Subcutaneous abdominal adipose tissue (tissue), 5 donors: ENCODE data around the gene SLC26A1.

Experiments used
- H3K27ac ChIP-seq: one replicate; pipeline ENCODE4 v1.7.0; 2013; ENCODE audit warnings: low read depth, mild to moderate bottlenecking, inconsistent platforms, low read length, moderate library complexity
- H3K27me3 ChIP-seq, 5 donors: one replicate each; pipeline ENCODE4 v1.7.0; 2013; ENCODE audit warnings: low read length in 5 of 5, inconsistent platforms in 1 of 5; ENCODE audit not compliant: control insufficient read depth in 5 of 5, insufficient read depth in 4 of 5
- H3K36me3 ChIP-seq, 5 donors: one replicate each; pipeline ENCODE4 v1.7.0; 2013; ENCODE audit warnings: low read length in 5 of 5; ENCODE audit not compliant: control insufficient read depth in 5 of 5, insufficient read depth in 5 of 5
- H3K4me1 ChIP-seq, 5 donors: one replicate each; pipeline ENCODE4 v1.7.0; 2013; ENCODE audit warnings: low read length in 5 of 5, mild to moderate bottlenecking in 3 of 5, moderate library complexity in 1 of 5; ENCODE audit not compliant: control insufficient read depth in 5 of 5, insufficient read depth in 5 of 5
- H3K4me3 ChIP-seq, 5 donors: one replicate each; pipeline ENCODE4 v1.7.0; 2013; ENCODE audit warnings: low read length in 5 of 5, low read depth in 1 of 5
- H3K9ac ChIP-seq, 5 donors: one replicate each; pipeline ENCODE4 v1.7.0; 2013; ENCODE audit warnings: low read length in 5 of 5, mild to moderate bottlenecking in 4 of 5, moderate library complexity in 3 of 5
- H3K9me3 ChIP-seq, 5 donors: one replicate each; pipeline ENCODE4 v1.7.0; 2013; ENCODE audit warnings: low read length in 5 of 5; ENCODE audit not compliant: control insufficient read depth in 5 of 5
- donor health status: healthy.
- donor health status: healthy.
- donor health status: healthy.
- donor health status: healthy.
- donor health status: healthy.

Gene SLC26A1

GRCh38 chr4:990746-991367 is 2.3 kb downstream of the SLC26A1 start:
- H3K27ac ChIP-seq, result no peak overlapping the region
- H3K4me3 ChIP-seq, result no peak overlapping the region
- H3K9ac ChIP-seq, result no peak overlapping the region
- peaks cover 0 to 27% (median 20%) of the 10 kb centered on the region in 5 donors for H3K36me3 ChIP-seq
- peaks cover 4 to 34% (median 31%) of the 10 kb centered on the region in 5 donors for H3K4me1 ChIP-seq
- peaks cover 0 to 1% (median 0%) of the 10 kb centered on the region in 5 donors for H3K27me3 ChIP-seq
- no peaks in the 10 kb centered on the region for H3K9me3 ChIP-seq

- no peak overlapping the region for H3K27ac ChIP-seq
- H3K4me1 ChIP-seq, result peaks cover 4 to 44% (median 37%) of the 10 kb centered on the region in 5 donors
- H3K4me3 ChIP-seq, result no peak overlapping the region
Measured at GRCh38 chr4:989722-990471, 3.3 kb downstream of the SLC26A1 start.

GRCh38 chr4:988726-989721 is 4.2 kb downstream of the SLC26A1 start:
- H3K27me3 ChIP-seq, result no peaks in the 10 kb centered on the region
- peaks cover 0 to 27% (median 20%) of the 10 kb centered on the region in 5 donors for H3K36me3 ChIP-seq
- H3K9ac ChIP-seq, result no peak overlapping the region
- no peaks in the 10 kb centered on the region for H3K9me3 ChIP-seq
- no peak overlapping the region for H3K4me3 ChIP-seq
- no peak overlapping the region for H3K27ac ChIP-seq
- peaks cover 4 to 48% (median 43%) of the 10 kb centered on the region in 5 donors for H3K4me1 ChIP-seq

More at GRCh38 chr4:989722-990471, 3.3 kb downstream of the SLC26A1 start:
- H3K27me3 ChIP-seq, result no peaks in the 10 kb centered on the region
- no peaks in the 10 kb centered on the region for H3K9me3 ChIP-seq
- peaks cover 0 to 27% (median 20%) of the 10 kb centered on the region in 5 donors for H3K36me3 ChIP-seq
- H3K9ac ChIP-seq, result no peak overlapping the region

GRCh38 chr4:987624-988513 is 5.3 kb downstream of the SLC26A1 start:
- H3K27ac ChIP-seq, result no peak overlapping the region
- H3K27me3 ChIP-seq, result no peaks in the 10 kb centered on the region
- peak overlapping the region in 4 of 5 donors; percentile 59 to 74 (median 62) for H3K9ac ChIP-seq
- H3K9me3 ChIP-seq, result no peaks in the 10 kb centered on the region
- peaks cover 4 to 48% (median 41%) of the 10 kb centered on the region in 5 donors for H3K4me1 ChIP-seq
- H3K36me3 ChIP-seq, result peaks cover 0 to 27% (median 20%) of the 10 kb centered on the region in 5 donors
- peak overlapping the region in 4 of 5 donors; percentile 79 to 94 (median 80) for H3K4me3 ChIP-seq

GRCh38 chr4:986879-987623 is 6.2 kb downstream of the SLC26A1 start, which contains the start of gene IDUA:
Gene IDUA (plus strand): TSS chr4:987044. CDS start chr4:987085, 41 bp downstream.
- peaks cover 4 to 41% (median 35%) of the 10 kb centered on the region in 5 donors for H3K4me1 ChIP-seq
- peaks cover 0 to 29% (median 20%) of the 10 kb centered on the region in 5 donors for H3K36me3 ChIP-seq
- H3K9ac ChIP-seq, result peak within 1 kb of the TSS; percentile 59 to 81 (median 76)
- peak within 1 kb of the TSS; percentile 41 for H3K27ac ChIP-seq
- H3K4me3 ChIP-seq, result peak within 1 kb of the TSS; percentile 79 to 94 (median 81)
- no peaks in the 10 kb centered on the region for H3K27me3 ChIP-seq
- no peaks in the 10 kb centered on the region for H3K9me3 ChIP-seq

- Histone ChIP-seq H3K4me3 (peak overlapping the region; percentile 79 to 94 (median 81)), H3K27ac (peak overlapping the region; percentile 41)
Measured at GRCh38 chr4:986428-986878, 6.8 kb downstream of the SLC26A1 start.

GRCh38 chr4:985123-985830 is 7.9 kb downstream of the SLC26A1 start:
- Histone ChIP-seq H3K4me1 (peaks cover 4 to 41% (median 35%) of the 10 kb centered on the region in 5 donors), H3K9ac (peak overlapping the region in 1 of 5 donors; percentile 8), H3K4me3 (peak overlapping the region; percentile 35 to 64 (median 50)), H3K9me3 (no peaks in the 10 kb centered on the region), H3K27me3 (no peaks in the 10 kb centered on the region), H3K36me3 (peaks cover 0 to 12% (median 10%) of the 10 kb centered on the region in 5 donors), H3K27ac (no peak overlapping the region)

More at GRCh38 chr4:986428-986878, 6.8 kb downstream of the SLC26A1 start:
- Histone ChIP-seq H3K9ac (peak overlapping the region; percentile 59 to 81 (median 76)), H3K36me3 (peaks cover 0 to 24% (median 17%) of the 10 kb centered on the region in 5 donors), H3K9me3 (no peaks in the 10 kb centered on the region), H3K27me3 (no peaks in the 10 kb centered on the region), H3K4me1 (peaks cover 4 to 41% (median 35%) of the 10 kb centered on the region in 5 donors)
